ENCODE data around the gene NOC2L. TPM values are rescaled to one million over a fixed set of nuclear protein-coding genes. Genes with fewer than 3 reads are reported as not detected.
A peak's percentile ranks its signal among the peaks of the same experiment; 100 is the strongest.

Gene NOC2L
- total and polyA plus RNA-seq, 8 donors: 23.3 to 86.5 (median 37.5) TPM

DNA sequence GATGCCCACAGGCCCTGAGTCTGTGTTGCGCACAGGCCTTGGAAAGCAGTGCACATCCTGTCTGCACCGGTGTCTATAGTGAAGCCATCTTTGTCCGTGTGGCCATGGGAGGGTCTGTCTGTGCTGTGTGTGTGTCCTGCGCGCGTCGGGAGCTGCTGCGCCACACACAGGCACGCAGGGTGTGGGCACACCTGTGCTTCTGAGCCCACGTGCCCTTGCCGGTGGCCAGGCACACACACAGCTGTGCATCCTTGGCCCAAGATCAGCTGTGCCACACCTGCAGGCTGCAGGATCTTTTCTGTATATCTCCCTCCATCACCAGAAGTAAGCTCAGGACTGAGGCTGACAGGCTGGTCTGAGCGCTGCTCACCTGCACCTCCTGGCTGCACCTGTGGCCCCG, 38.5 kb downstream of the NOC2L start:
- 5 to 11% methylated on average over 12 to 13 of the region's 13 CpGs for WGBS, 2 donors
- H3K36me3 ChIP-seq: no peaks in the 10 kb centered on the region
- peak overlapping the region in 1 of 4 donors; percentile 4 for H3K4me3 ChIP-seq
- intact Hi-C loops (cut with DNase I): no loop called here
- no peak for TF ChIP-seq CTCF (IDR thresholded peaks at IDR 0.05)
- H3K27me3 ChIP-seq: no peaks in the 10 kb centered on the region
- peaks cover 0 to 13% (median 10%) of the 10 kb centered on the region in 3 donors for H3K4me1 ChIP-seq
- ATAC-seq: no peak
- H3K9me3 ChIP-seq: no peaks in the 10 kb centered on the region
- DNase-seq: peak in 2 of 6 donors; percentile 19 to 42
- no peak for FAIRE-seq
- no peak overlapping the region for H3K27ac ChIP-seq

DNA sequence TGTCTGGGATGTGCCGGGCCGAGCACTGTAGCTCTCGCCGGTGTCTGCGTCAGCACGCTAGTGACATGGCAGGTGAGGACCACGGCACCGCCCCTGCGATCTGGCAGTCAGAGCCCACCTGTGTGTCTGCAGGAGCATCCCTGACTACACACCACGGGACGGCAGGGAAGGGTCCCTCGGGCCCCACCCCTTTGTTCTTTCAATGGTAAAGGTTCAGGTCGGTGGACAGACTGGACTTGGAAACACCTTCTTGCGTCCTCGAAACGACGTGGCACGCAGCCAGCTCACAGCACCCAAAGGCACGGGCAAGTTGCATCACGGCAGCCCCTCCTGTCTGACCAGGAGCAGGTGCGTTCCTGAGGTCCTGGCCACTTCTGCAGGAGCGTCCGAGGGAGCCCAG, 39.0 kb downstream of the NOC2L start:
- intact Hi-C loops (cut with DNase I): no loop called here
- ATAC-seq (no peak), DNase-seq (peak in 2 of 6 donors; percentile 63 to 83), FAIRE-seq (no peak)
- Histone ChIP-seq H3K27ac (no peak overlapping the region), H3K36me3 (no peaks in the 10 kb centered on the region), H3K9me3 (no peaks in the 10 kb centered on the region), H3K4me1 (peaks cover 0 to 13% (median 10%) of the 10 kb centered on the region in 3 donors), H3K4me3 (no peak overlapping the region), H3K27me3 (no peaks in the 10 kb centered on the region)
- TF ChIP-seq CTCF (IDR thresholded peaks at IDR 0.05): no peak
- WGBS, 2 donors: 25% methylated on average over 23 of the region's 23 CpGs

- Histone ChIP-seq H3K4me3 (no peak overlapping the region), H3K27ac (no peak overlapping the region), H3K27me3 (no peaks in the 10 kb centered on the region), H3K9me3 (no peaks in the 10 kb centered on the region), H3K4me1 (peaks cover 0 to 13% (median 7%) of the 10 kb centered on the region in 3 donors), H3K36me3 (no peaks in the 10 kb centered on the region)
- ATAC-seq (no peak), DNase-seq (peak in 2 of 6 donors; percentile 28 to 77), FAIRE-seq (no peak)
- intact Hi-C loops (cut with DNase I): no loop called here
- 58 to 63% methylated on average over 28 to 29 of the region's 29 CpGs for WGBS, 2 donors
- TF ChIP-seq CTCF (IDR thresholded peaks at IDR 0.05): no peak
These were observed 39.7 kb downstream of the NOC2L start for GRCh38 chr1:919271-919872.

GRCh38 chr1:918843-919242, 40.2 kb downstream of the NOC2L start:
- intact Hi-C loops (cut with DNase I): no loop called here
- 64 to 66% methylated on average over 6 of the region's 6 CpGs for WGBS, 2 donors
- H3K4me3 ChIP-seq: no peak overlapping the region
- no peak overlapping the region for H3K27ac ChIP-seq
- no peak for ATAC-seq
- peaks cover 0 to 13% (median 7%) of the 10 kb centered on the region in 3 donors for H3K4me1 ChIP-seq
- no peak for FAIRE-seq
- no peaks in the 10 kb centered on the region for H3K27me3 ChIP-seq
- no peaks in the 10 kb centered on the region for H3K36me3 ChIP-seq
- no peak for TF ChIP-seq CTCF (IDR thresholded peaks at IDR 0.05)
- peak in 1 of 6 donors; percentile 45 for DNase-seq
- no peaks in the 10 kb centered on the region for H3K9me3 ChIP-seq

- FAIRE-seq (no peak), DNase-seq (peak in 3 of 6 donors; percentile 14 to 65 (median 51)), ATAC-seq (no peak)
- no peaks in the 10 kb centered on the region for H3K36me3 ChIP-seq
- H3K4me1 ChIP-seq: peaks cover 0 to 11% (median 7%) of the 10 kb centered on the region in 3 donors
- intact Hi-C loops (cut with DNase I): no loop called here
- no peak overlapping the region for H3K4me3 ChIP-seq
- H3K27ac ChIP-seq: no peak overlapping the region
- TF ChIP-seq CTCF (IDR thresholded peaks at IDR 0.05): no peak
- 69 to 77% methylated on average over 15 of the region's 15 CpGs for WGBS, 2 donors
- no peaks in the 10 kb centered on the region for H3K27me3 ChIP-seq
- no peaks in the 10 kb centered on the region for H3K9me3 ChIP-seq
These were observed 40.7 kb downstream of the NOC2L start for GRCh38 chr1:918353-918752.
